Large intestine (tissue), 3 donors: Measurements from ENCODE around the gene CDC25C. TPM values are rescaled to one million over a fixed set of nuclear protein-coding genes. Genes with fewer than 3 reads are reported as not detected.
A peak's percentile ranks its signal among the peaks of the same experiment; 100 is the strongest.
"Not testable (repeated sequence)": the region's sequence is repeated elsewhere in the genome, so short reads cannot be mapped to it uniquely, and the experiment has no call there.

Source experiments
- DNase-seq, 2 donors: peaks; one replicate each; pipeline versions ENCODE4 v3.0.0 to v3.0.0-alpha.2; 2013
- H3K27ac ChIP-seq: one replicate; pipeline ENCODE4 v1.5.1; 2013; ENCODE audit warnings: low read length
- H3K27me3 ChIP-seq: 2 replicates; pipeline ENCODE4 v1.6.1; 2013; ENCODE audit warnings: low read length; ENCODE audit not compliant: control insufficient read depth, insufficient read depth
- H3K36me3 ChIP-seq: 2 replicates; pipeline ENCODE4 v1.6.1; 2013; ENCODE audit warnings: low read length; ENCODE audit not compliant: control insufficient read depth, insufficient read depth
- H3K4me1 ChIP-seq: one replicate; pipeline ENCODE4 v1.6.1; 2013; ENCODE audit warnings: low read length; ENCODE audit not compliant: control insufficient read depth, insufficient read depth
- H3K4me3 ChIP-seq: one replicate; pipeline ENCODE4 v1.5.1; 2013; ENCODE audit warnings: low read length
- H3K9me3 ChIP-seq: one replicate; pipeline ENCODE4 v1.6.1; 2013; ENCODE audit warnings: mild to moderate bottlenecking, low read depth, low read length, moderate library complexity; ENCODE audit not compliant: control insufficient read depth
- WGBS: methylation state at CpG from one replicate; pipeline ENCODE4 v1.1.5; 2013; ENCODE audit warnings: low lambda C conversion rate; ENCODE audit not compliant: insufficient coverage; 5-methylcytosine and 5-hydroxymethylcytosine counted together
- polyA plus RNA-seq: library from polyadenylated mRNA; unstranded; fragments of 120-200 nt; gene quantifications from one replicate; pipeline ENCODE4 v1.2.1, GENCODE V29; 2013

Gene CDC25C
- polyA plus RNA-seq, 1 donor, result 4.5 TPM

DNA sequence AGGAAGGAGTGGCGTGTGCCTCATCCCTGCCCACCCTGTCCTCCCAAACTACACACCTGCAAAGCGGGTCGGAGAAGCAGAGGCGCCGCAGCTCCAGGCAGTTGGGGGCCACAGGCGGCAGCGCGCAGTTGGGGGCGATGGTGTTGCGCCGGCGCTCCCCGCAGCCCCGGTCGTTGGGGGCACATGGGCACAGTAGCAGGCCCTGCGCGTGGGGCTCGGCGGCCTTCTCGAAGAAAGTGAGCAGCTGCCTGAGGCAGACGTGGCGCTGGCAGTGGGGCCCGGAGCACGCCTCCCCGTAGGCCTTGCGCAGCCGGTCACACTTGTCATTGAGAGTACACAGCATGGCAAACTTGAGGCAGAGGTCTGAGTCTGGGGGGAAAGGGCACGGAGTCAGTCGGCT, 74.0 kb downstream of the CDC25C start:
- no peak overlapping the region for H3K4me3 ChIP-seq
- peaks cover 4% of the 10 kb centered on the region for H3K27me3 ChIP-seq
- no peak for DNase-seq
- H3K27ac ChIP-seq, result no peak overlapping the region
- no peaks in the 10 kb centered on the region for H3K36me3 ChIP-seq
- no peaks in the 10 kb centered on the region for H3K4me1 ChIP-seq
- no peaks in the 10 kb centered on the region for H3K9me3 ChIP-seq
- no CpG with 5 or more reads among the region's 29 CpGs for WGBS

DNA sequence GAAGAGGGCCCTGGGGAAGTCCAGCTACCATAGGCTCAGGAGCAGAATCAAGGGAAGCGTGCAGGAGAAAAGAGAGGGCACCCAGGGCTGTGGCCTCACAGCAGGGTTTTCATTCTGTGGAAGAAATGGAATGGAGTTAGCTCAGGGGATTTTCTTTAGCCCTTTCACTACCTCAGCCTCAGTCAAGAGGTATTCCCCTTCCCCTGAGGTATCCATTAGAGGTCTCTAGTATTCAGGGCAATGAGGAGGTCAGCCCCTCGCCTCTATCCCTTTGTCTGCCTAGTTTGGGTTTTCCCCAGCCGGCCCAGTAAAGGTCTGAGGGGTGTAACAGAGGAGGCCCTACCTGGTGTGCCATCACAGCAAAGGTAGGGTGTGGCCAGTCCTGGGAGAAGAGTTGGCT, 78.7 kb downstream of the CDC25C start:
- H3K4me1 ChIP-seq, result no peaks in the 10 kb centered on the region
- H3K4me3 ChIP-seq, result no peak overlapping the region
- peaks cover 4% of the 10 kb centered on the region for H3K27me3 ChIP-seq
- H3K27ac ChIP-seq, result no peak overlapping the region
- DNase-seq, result no peak
- H3K36me3 ChIP-seq, result no peaks in the 10 kb centered on the region
- no peaks in the 10 kb centered on the region for H3K9me3 ChIP-seq
- no CpG with 5 or more reads among the region's 3 CpGs for WGBS

DNA sequence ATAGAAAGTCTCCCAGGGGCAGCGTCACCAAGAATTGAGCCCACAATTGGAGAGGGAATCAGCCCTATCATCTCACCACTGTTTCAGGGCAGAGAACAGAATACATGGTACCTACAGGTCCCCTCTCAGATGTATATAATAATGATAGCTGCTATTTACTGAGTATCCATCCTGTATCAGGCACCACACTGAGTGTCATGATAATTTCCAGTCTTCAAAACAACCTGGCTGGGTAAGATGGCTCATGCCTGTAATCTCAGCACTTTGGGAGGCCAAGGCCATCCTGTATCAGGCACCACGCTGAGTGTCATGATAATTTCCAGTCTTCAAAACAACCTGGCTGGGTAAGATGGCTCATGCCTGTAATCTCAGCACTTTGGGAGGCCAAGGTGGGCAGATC, 83.8 kb downstream of the CDC25C start:
- not testable (repeated sequence) for DNase-seq, H3K27ac ChIP-seq, H3K36me3 ChIP-seq, H3K9me3 ChIP-seq, H3K4me3 ChIP-seq, H3K4me1 ChIP-seq
- no CpG with 5 or more reads among the region's 2 CpGs for WGBS
- H3K27me3 ChIP-seq, result peaks cover 19% of the 10 kb centered on the region

DNA sequence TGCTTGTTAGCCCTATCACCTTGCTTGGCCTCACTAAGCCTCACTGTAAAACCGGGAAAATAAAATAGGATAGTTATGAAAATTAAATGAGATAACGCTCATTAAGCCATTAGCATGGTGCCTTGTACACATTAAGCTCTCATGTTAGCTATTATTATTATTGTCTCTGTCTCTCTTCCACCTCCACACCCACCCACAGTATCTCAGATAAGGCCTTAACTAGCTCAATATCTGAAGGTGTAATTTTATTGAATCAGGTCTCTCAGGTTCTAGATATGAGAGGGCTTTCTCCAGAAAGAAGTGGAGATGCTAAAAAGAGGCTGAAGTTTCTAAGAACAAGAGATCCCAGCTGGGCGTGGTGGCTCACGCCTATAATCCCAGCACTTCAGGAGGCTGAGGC, 84.8 kb downstream of the CDC25C start:
- no peak overlapping the region for H3K27ac ChIP-seq
- DNase-seq, result no peak
- no peak overlapping the region for H3K4me3 ChIP-seq
- H3K4me1 ChIP-seq, result no peaks in the 10 kb centered on the region
- no CpG with 5 or more reads among the region's 4 CpGs for WGBS
- H3K9me3 ChIP-seq, result no peaks in the 10 kb centered on the region
- H3K27me3 ChIP-seq, result peaks cover 29% of the 10 kb centered on the region
- H3K36me3 ChIP-seq, result no peaks in the 10 kb centered on the region

DNA sequence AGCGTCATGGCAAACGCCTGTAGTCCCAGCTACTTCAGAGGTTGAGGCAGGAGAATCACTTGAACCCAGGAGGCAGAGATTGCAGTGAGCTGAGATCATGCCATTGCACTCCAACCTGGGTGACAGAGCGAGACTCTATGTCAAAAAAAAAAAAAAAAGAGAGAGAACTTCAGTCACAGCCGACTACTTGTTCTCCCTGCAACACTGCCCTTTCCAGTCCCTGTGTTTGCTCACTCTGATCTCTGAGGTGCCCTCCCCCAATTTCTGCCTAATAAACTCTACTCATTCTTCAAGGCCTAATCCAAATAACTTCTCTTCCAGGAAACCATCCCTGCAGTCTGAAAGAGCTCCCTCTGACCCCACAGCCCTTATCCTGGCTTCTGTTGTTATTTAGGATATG, 85.3 kb downstream of the CDC25C start:
- no CpG with 5 or more reads among the region's 4 CpGs for WGBS
- Histone ChIP-seq H3K27ac (no peak overlapping the region), H3K4me1 (no peaks in the 10 kb centered on the region), H3K9me3 (no peaks in the 10 kb centered on the region), H3K4me3 (no peak overlapping the region), H3K36me3 (no peaks in the 10 kb centered on the region), H3K27me3 (peaks cover 33% of the 10 kb centered on the region)
- no peak for DNase-seq

DNA sequence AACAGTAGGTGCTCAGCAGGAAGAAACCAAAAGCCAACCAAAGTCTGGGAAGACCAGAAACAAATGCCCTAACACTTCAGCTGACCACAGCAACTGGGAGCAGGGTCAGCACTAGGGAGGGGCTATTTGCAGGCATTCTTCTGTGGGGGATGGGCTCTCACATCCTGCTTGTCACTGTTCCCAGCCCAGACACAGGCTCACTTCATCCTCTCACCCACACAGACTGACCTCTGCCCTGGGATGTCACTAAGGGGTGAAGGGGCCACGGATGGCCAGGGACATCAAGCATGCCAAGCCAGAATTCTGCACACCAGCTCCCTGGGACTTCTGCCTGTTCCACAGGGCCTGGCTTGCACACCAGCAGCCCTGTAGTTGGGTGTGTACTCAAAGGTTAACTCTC, 85.9 kb downstream of the CDC25C start:
- WGBS, result no CpG with 5 or more reads among the region's 1 CpG
- no peak for DNase-seq
- H3K4me1 ChIP-seq, result no peaks in the 10 kb centered on the region
- H3K9me3 ChIP-seq, result no peaks in the 10 kb centered on the region
- peaks cover 39% of the 10 kb centered on the region for H3K27me3 ChIP-seq
- no peak overlapping the region for H3K27ac ChIP-seq
- H3K4me3 ChIP-seq, result no peak overlapping the region
- H3K36me3 ChIP-seq, result no peaks in the 10 kb centered on the region

DNA sequence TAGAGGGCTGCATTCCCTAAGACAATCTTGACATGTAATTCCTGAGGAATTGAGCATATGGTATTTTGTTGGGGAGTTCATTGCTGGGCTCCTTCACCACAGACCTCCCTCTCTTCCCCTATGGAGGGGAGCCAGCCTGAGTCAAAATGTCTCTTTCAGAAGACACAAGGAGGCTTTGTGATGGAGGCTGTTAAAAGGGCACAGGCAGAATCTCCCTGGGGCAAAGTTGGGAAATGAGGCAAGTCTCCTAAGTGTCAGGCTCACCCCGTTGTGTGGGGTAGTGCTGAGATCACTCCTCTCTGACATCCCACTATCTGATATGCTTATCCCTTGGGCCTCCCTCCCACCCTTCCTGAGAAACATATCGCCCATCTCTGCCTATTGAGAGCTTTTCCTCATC, 87.8 kb downstream of the CDC25C start:
- Histone ChIP-seq H3K27me3 (peaks cover 51% of the 10 kb centered on the region), H3K4me3 (no peak overlapping the region), H3K27ac (no peak overlapping the region), H3K36me3 (no peaks in the 10 kb centered on the region), H3K9me3 (no peaks in the 10 kb centered on the region), H3K4me1 (no peaks in the 10 kb centered on the region)
- WGBS, result no CpG with 5 or more reads among the region's 2 CpGs
- no peak for DNase-seq

DNA sequence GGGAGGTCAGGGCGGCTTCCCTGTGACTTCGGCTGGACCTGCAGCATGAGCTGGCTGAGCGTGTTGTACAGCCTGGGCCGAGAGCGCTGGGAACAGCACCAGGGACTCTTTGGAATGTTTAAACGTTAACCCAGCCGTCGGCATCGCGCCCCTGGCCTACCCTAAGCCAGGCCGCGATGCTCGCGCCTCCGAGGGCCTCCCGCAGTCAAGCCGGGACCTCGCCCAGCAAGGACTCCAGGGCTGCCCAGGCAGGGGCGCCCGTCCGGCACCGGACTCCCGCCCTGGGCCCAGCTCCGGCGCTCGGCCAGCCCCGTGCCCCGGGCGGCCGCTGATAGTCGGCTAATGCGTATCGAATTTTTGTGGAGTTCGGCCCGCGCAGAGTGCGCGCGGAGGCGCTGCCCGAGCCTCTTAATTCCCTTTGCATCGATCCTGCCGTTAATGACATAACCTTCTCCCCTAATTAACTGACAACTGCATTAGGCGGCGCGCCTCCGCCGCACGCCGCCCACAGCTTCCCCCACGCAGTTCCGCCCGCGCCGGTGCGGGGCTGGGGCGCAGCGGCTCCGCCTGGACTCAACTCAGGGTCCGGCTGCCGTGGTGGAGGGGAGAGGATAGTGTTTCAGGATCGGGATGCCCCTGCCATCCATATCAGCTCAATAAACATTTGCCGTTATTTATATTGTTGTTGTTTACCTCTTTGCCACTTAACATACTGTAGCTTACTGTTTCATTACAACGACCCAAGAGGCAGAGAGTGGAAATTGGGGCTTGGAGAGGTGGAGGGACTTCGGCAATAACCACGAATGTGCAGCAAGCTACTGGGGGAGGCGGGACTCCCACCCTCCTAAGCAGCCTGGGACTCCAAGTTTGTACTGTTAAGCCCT, 89.7 kb downstream of the CDC25C start:
- DNase-seq, result peak; percentile 3 to 35
- Histone ChIP-seq H3K4me3 (peak overlapping the region; percentile 11), H3K4me1 (no peaks in the 10 kb centered on the region), H3K27ac (no peak overlapping the region), H3K9me3 (no peaks in the 10 kb centered on the region), H3K36me3 (no peaks in the 10 kb centered on the region), H3K27me3 (peaks cover 51% of the 10 kb centered on the region)
- no CpG with 5 or more reads among the region's 67 CpGs for WGBS

DNA sequence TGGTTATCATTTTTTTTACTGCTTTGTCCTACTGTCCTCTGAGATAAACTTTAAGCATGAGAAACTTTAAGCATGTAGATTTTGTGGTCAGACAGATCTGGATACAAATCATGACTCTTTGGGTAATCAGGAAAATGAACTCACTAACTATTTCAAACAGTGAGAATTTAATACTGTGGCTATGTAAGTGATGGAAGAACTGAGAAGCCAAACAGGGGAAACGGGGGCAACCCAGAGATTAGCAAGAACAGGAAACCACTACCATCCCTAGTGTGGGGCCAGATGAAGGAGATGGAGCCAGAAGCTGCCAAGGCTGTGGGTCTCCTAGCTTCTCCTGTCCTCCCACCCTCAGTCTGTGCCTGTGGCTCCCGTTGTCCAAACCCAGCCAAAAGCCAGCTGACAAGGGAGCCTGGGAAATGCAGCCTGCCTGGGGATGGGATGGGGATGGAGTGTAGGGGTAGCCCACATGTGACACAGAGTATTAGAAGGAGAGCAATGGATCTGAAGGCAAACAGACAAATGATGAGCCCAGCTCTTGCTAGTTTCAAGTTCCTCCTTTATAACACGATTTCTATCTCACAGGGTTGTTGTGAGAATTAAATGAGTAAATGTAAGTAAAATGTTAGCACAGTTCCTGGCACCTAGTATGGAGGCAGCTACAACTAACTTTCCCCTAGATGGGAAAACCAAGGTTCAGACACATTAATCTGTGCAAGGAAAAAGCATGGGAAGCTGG, 90.8 kb downstream of the CDC25C start:
- no CpG with 5 or more reads among the region's 3 CpGs for WGBS
- Histone ChIP-seq H3K9me3 (no peaks in the 10 kb centered on the region), H3K27ac (no peak overlapping the region), H3K4me3 (no peak overlapping the region), H3K27me3 (peaks cover 50% of the 10 kb centered on the region), H3K4me1 (no peaks in the 10 kb centered on the region), H3K36me3 (no peaks in the 10 kb centered on the region)
- no peak for DNase-seq

DNA sequence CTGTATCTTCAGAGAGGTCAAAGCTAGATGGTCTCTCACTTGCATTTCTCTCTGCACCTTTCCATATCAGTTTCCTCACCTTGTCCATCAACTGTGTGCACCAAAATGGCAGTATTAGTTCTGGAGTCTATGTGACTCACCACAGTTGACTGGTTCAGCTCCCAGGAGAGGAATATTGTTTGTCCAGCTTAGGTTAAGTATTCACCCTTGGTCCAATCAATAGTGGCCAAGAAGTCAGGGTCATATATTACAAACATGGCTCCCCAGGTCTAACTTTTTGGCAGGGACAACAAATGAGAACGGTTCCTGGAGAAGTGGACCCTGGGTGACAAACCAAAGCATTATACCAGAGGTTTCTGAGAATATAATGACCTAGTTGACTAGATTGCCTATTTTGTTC, 93.6 kb downstream of the CDC25C start:
- Histone ChIP-seq H3K36me3 (no peaks in the 10 kb centered on the region), H3K27ac (no peak overlapping the region), H3K27me3 (peaks cover 35% of the 10 kb centered on the region), H3K4me1 (no peaks in the 10 kb centered on the region), H3K4me3 (no peak overlapping the region), H3K9me3 (no peaks in the 10 kb centered on the region)
- no CpG with 5 or more reads among the region's 1 CpG for WGBS
- DNase-seq, result no peak
